Naive thymus-derived CD8-positive, alpha-beta T cell (primary cell): ENCODE results near the gene ATRNL1. TPM values are rescaled to one million over a fixed set of nuclear protein-coding genes. Genes with fewer than 3 reads are reported as not detected.

ENCODE experiments used
- ATAC-seq, 2 donors: fragments of 150-1000 bp; cut with Tn5 transposase in 1 of 2; sonication (Bioruptor Pico), chemical (Tn5 transposase) in 1 of 2; 1 replicate in 1 of 2; 2 replicates in 1 of 2; pipeline ENCODE4 v1.10.0; 2021; ENCODE audit warnings: mild to moderate bottlenecking in 2 of 2, moderate library complexity in 2 of 2
- POLR2A ChIA-PET: fragments of 350-600 bp; sonication (Branson Sonifier 250); formaldehyde crosslinking; loops from one replicate; lab custom pipeline; 2021; ENCODE audit warnings: antibody characterized with exemption; lab: Charles Lee
- DNase-seq, 10 donors: peaks; one replicate each; pipeline versions ENCODE4 v3.0.0 to v3.0.0-alpha.2; 2020 to 2022
- H3K27ac Mint-ChIP-seq, 10 donors: one replicate each; pipeline ENCODE4 v1.8.0; 2020 to 2022; ENCODE audit warnings: mild to moderate bottlenecking in 10 of 10, mixed read lengths in 10 of 10, moderate library complexity in 4 of 10, inconsistent platforms in 1 of 10
- H3K27me3 Mint-ChIP-seq, 5 donors: one replicate each; pipeline ENCODE4 v1.8.0; 2021 to 2022; ENCODE audit warnings: mixed read lengths in 5 of 5
- H3K36me3 Mint-ChIP-seq, 3 donors: one replicate each; pipeline ENCODE4 v1.8.0; 2020 to 2022; ENCODE audit warnings: mixed read lengths in 3 of 3, mild to moderate bottlenecking in 2 of 3, inconsistent platforms in 1 of 3
- H3K4me1 Mint-ChIP-seq, 4 donors: one replicate each; pipeline ENCODE4 v1.8.0; 2021 to 2022; ENCODE audit warnings: mixed read lengths in 4 of 4
- H3K4me3 Mint-ChIP-seq, 10 donors: one replicate each; pipeline ENCODE4 v1.8.0; 2020 to 2022; ENCODE audit warnings: mild to moderate bottlenecking in 10 of 10, mixed read lengths in 10 of 10, moderate library complexity in 6 of 10, inconsistent platforms in 1 of 10
- H3K9me3 Mint-ChIP-seq, 9 donors: one replicate each; pipeline ENCODE4 v1.8.0; 2020 to 2022; ENCODE audit warnings: mixed read lengths in 9 of 9, mild to moderate bottlenecking in 3 of 9, inconsistent platforms in 1 of 9, moderate library complexity in 1 of 9
- polyA plus RNA-seq, 3 donors: library from polyadenylated mRNA; unstranded; fragments of 300-500 nt; fragmentation: Illumina TruSeq; gene quantifications; one replicate each; pipeline ENCODE4 v1.2.3, GENCODE V29; 2021
- total RNA-seq, 8 experiments: library from RNA in 2 of 8; stranded (reverse) in 2 of 8; gene quantifications; one replicate each; pipeline ENCODE4 v1.2.3 and lab custom pipeline; 2021 to 2026

ATRNL1 gene
- total and polyA plus RNA-seq, 5 experiments from 2014 or later: not detected

DNA sequence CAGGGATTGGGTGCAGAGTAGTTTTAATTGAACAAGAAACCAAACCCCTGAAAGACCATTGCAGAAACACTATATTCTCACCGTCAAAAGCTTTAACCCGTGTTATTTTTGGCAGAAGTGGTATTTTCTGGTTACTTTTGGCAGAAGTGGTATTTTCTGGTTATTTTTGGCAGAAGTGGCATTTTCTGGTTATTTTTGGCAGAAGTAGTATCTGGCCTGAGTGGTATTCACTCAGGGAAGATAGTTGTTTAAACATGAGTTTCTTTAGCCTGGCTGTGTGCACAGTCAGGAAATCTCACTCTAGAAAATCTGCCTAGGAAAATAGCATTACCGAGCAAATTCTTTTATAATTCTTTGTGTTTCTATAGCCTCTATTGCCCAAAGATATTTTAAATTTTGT lies 857.2 kb downstream of the ATRNL1 start:
- H3K4me3 Mint-ChIP-seq: no peak overlapping the region
- DNase-seq: no peak
- H3K9me3 Mint-ChIP-seq: peaks cover 0 to 2% (median 0%) of the 10 kb centered on the region in 9 donors
- H3K4me1 Mint-ChIP-seq: no peaks in the 10 kb centered on the region
- peaks cover 0 to 2% (median 0%) of the 10 kb centered on the region in 3 donors for H3K36me3 Mint-ChIP-seq
- H3K27ac Mint-ChIP-seq: no peak overlapping the region
- POLR2A ChIA-PET: no interaction called here
- ATAC-seq: no peak
- H3K27me3 Mint-ChIP-seq: no peaks in the 10 kb centered on the region

DNA sequence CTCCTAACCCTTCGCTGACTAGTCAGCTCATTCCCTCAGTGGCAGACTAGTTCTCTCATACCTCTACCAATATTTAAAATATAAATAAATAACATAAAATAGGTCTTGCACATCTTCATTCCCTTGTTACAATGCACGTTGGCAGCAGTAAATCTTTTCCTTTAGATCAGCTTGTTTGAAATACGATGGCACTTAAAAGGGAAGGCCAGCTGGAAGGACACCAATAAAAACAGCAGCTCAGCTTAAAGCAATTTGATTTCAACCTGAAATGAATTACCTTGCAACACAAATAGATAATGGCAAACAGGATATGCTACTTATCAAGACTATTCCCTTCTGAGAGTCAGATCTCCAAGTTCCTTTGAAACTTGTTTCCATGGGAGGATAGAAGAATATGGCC lies 858.1 kb downstream of the ATRNL1 start:
- Mint-ChIP-seq H3K9me3 (no peaks in the 10 kb centered on the region), H3K27ac (no peak overlapping the region), H3K4me3 (no peak overlapping the region), H3K27me3 (no peaks in the 10 kb centered on the region), H3K4me1 (no peaks in the 10 kb centered on the region), H3K36me3 (peaks cover 0 to 2% (median 0%) of the 10 kb centered on the region in 3 donors)
- no peak for DNase-seq
- ATAC-seq: no peak
- POLR2A ChIA-PET: no interaction called here

DNA sequence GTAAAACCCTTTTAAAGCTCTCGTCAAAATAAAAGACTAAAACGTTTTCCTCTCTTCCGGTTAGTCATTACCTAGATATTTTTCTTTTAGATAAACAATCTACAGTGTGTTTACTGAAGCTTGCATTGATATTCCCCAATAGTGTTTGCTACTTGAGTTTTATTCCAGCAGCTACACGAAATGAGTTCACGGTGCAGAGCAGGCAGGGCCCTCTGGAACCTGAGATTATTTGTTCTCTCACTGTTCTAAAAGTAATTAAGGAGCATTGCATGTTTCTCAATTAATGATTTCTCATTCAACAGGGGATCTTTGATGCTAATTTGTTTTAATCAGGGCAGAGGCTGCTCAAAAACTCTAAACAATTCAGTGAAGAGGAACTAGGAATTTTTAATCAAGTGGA lies 860.1 kb downstream of the ATRNL1 start:
- Mint-ChIP-seq H3K36me3 (peaks cover 0 to 2% (median 0%) of the 10 kb centered on the region in 3 donors), H3K27ac (no peak overlapping the region), H3K9me3 (peaks cover 0 to 4% (median 0%) of the 10 kb centered on the region in 9 donors), H3K4me1 (no peaks in the 10 kb centered on the region), H3K27me3 (no peaks in the 10 kb centered on the region), H3K4me3 (no peak overlapping the region)
- DNase-seq (no peak), ATAC-seq (no peak)
- POLR2A ChIA-PET: no interaction called here

DNA sequence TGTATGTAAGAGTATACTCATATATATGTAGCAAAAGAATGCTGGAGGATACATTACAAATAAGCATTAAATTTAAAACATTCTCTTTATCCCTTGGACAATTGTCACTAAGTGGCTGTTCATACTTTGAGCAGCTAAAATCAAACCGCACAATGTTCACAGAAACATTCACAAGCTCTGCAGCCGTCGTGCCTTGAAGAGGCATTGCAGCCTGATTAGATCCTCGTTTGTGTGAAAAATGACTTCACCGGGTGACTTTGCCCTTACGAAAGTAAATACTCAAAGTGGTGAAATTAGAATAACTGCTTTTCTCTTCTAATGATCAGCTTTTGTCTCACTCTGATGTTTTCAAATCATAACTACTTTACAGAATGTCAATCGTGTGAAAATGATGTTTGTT lies 860.8 kb downstream of the ATRNL1 start:
- Mint-ChIP-seq H3K9me3 (peaks cover 0 to 4% (median 0%) of the 10 kb centered on the region in 9 donors), H3K27ac (no peak overlapping the region), H3K4me3 (no peak overlapping the region), H3K4me1 (no peaks in the 10 kb centered on the region), H3K36me3 (peaks cover 0 to 2% (median 0%) of the 10 kb centered on the region in 3 donors), H3K27me3 (no peaks in the 10 kb centered on the region)
- ATAC-seq: no peak
- no peak for DNase-seq
- POLR2A ChIA-PET: no interaction called here

DNA sequence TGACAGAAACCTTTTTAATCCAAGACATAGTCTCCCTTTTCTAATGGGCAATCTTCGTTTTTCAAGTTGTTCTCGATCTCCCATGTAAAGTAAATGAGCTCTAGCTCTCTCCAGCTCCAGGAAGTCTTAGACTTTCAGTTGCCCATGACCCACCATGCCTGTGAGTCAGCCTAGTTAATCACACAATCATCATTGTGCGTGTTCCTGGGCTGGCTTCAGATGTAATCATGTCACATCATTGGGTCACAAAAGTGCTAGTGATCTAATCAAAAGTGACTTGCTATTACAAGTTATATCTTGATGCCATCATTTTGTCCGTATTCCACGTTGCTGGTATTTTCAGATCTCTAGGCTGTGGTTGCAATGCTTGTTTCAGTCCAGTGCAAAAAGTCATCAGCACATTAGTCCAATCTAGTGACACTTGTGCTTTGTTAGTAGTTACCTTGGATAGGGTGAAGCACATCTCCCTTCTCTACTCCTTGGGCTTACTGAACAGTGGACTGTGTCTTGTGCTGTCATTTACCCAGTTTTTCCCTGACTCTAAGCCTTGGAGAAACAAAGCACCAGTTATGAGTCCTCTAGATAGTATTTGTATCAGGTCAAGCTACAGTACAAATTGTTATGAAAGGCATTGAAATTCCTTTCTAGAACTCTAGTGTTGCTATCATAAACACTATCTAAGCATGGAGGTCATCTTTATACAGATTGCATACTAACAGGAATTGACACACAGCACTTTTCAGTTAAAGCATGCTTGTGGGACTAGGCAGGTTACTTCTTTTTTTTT lies 863.3 kb downstream of the ATRNL1 start:
- peaks cover 0 to 2% (median 0%) of the 10 kb centered on the region in 3 donors for H3K36me3 Mint-ChIP-seq
- H3K27ac Mint-ChIP-seq: no peak overlapping the region
- DNase-seq (no peak), ATAC-seq (no peak)
- H3K4me1 Mint-ChIP-seq: no peaks in the 10 kb centered on the region
- no peaks in the 10 kb centered on the region for H3K27me3 Mint-ChIP-seq
- no peak overlapping the region for H3K4me3 Mint-ChIP-seq
- peaks cover 0 to 4% (median 0%) of the 10 kb centered on the region in 9 donors for H3K9me3 Mint-ChIP-seq
- POLR2A ChIA-PET: no interaction called here

DNA sequence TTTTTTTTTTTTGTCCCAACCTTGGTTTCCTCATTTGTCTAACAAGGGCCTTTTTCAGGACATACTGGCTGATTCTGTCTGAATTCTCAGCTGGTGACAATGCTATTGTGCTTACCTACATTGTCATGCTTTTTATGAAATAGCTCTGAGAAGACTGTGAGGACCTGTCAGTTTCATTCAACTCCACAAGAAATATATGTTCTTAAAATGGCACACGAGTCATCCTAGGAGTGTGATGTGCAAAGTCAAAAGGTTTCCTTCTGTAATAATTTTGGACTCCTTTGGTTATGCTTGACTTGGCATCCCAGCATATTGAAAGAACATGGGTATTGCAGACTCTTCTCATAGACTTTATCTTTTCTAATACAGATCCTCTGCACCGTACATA lies 863.8 kb downstream of the ATRNL1 start:
- Mint-ChIP-seq H3K4me3 (no peak overlapping the region), H3K4me1 (no peaks in the 10 kb centered on the region), H3K27ac (no peak overlapping the region), H3K36me3 (peaks cover 0 to 2% (median 0%) of the 10 kb centered on the region in 3 donors), H3K9me3 (peaks cover 0 to 4% (median 0%) of the 10 kb centered on the region in 9 donors), H3K27me3 (no peaks in the 10 kb centered on the region)
- ATAC-seq (no peak), DNase-seq (no peak)
- POLR2A ChIA-PET: no interaction called here

DNA sequence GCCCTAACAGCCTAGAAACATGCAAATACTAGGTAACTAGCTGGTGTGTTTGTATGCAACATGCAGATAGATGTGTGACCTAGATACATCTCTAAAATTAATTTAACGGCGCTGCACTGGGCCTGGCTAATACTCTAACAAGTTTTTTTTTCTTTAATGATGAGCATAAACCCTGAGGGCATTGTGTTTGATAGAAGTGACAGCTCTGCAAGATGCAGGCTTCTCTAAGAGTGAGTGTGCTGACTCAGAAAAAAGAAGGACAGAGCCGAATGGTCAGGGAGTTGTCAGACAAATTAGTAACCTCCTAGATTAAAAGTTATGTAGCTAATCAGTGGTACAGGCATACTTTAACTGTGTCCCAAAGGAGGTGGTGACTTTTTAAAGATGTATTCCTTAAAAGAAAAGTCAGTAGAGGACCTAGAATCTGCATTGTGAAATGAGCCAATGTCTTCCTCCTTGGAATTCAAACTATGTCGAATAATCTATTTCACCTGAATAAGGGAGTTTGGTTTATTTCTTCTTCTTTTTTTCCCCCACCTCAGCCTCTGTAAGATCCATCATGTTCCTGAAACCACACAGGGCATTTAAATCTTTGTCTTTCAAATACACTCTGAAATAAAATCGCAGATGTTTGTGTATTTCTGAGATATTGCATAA lies 864.7 kb downstream of the ATRNL1 start:
- no peak for DNase-seq
- peaks cover 0 to 2% (median 0%) of the 10 kb centered on the region in 3 donors for H3K36me3 Mint-ChIP-seq
- no peaks in the 10 kb centered on the region for H3K27me3 Mint-ChIP-seq
- ATAC-seq: no peak
- H3K9me3 Mint-ChIP-seq: peaks cover 0 to 4% (median 0%) of the 10 kb centered on the region in 9 donors
- POLR2A ChIA-PET: no interaction called here
- no peak overlapping the region for H3K27ac Mint-ChIP-seq
- H3K4me1 Mint-ChIP-seq: no peaks in the 10 kb centered on the region
- no peak overlapping the region for H3K4me3 Mint-ChIP-seq

DNA sequence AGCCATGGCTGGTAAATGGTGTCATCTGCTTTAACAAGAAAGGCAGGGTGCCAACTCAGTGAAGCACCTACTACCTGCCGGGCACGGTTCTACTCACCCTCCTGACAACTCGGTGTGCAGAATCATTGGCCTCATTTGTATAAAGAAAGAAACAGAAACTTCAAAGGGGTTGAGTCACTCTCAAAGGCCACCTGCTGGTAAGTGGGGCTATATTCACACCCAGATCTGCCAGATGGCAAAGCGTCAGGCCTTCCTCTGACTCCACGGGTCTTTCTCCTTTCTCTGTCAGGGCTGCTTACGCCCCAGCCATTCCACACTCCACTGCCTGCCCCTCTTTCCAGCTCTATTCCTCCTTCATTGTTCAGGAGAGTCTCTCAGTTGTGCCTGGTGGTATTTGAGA lies 870.7 kb downstream of the ATRNL1 start:
- Mint-ChIP-seq H3K36me3 (no peaks in the 10 kb centered on the region), H3K4me3 (no peak overlapping the region)
- no peak for ATAC-seq

DNA sequence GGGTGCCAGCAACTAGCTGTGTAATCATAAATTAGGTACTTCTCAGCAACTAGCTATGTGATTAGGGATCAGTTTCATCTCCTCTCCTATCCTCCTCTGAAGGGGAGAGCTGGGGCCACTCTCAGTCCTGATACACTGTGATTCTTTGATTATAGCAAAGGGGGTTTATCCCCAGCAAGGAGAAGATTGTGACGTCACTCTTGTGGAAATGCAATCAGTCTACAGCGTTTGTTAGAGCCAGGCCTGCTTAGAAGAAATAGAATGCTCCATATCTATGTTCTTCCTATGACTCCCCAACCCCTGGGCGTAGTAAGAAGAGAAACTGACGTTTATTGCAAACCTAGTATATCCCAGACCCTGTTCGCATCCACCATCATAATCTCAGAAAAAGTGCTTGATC lies 871.7 kb downstream of the ATRNL1 start:
- POLR2A ChIA-PET: no interaction called here
- H3K27ac Mint-ChIP-seq: no peak overlapping the region
- H3K4me3 Mint-ChIP-seq: no peak overlapping the region
- DNase-seq: no peak
- peaks cover 0 to 2% (median 0%) of the 10 kb centered on the region in 4 donors for H3K4me1 Mint-ChIP-seq
- peaks cover 0 to 3% (median 0%) of the 10 kb centered on the region in 5 donors for H3K27me3 Mint-ChIP-seq
- H3K9me3 Mint-ChIP-seq: peaks cover 0 to 10% (median 0%) of the 10 kb centered on the region in 9 donors
- no peak for ATAC-seq
- H3K36me3 Mint-ChIP-seq: no peaks in the 10 kb centered on the region

More for the DNA sequence above, 870.7 kb downstream of the ATRNL1 start:
- POLR2A ChIA-PET: no interaction called here
- Mint-ChIP-seq H3K9me3 (peaks cover 0 to 10% (median 0%) of the 10 kb centered on the region in 9 donors), H3K27me3 (peaks cover 0 to 3% (median 0%) of the 10 kb centered on the region in 5 donors), H3K27ac (no peak overlapping the region), H3K4me1 (peaks cover 0 to 2% (median 0%) of the 10 kb centered on the region in 4 donors)
- no peak for DNase-seq

DNA sequence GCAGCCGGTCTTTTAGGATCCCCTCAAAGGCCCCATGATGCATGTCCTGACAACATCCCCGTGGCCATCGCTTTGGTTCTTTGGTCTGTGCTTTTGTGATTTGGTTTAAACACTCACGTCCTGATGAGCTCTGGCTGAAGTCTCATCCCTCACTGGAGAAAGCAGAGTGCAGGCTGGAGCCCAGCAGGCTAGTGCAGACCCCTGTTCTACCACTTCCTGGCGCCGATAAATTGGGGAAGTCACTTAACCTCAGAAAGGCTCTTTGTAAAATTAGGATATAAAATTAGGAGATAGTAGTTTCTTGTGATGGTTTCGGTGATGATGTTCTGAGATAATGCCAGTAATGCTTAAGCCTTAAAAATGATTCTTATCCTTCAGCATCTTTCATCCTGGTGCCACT lies 872.2 kb downstream of the ATRNL1 start:
- H3K4me1 Mint-ChIP-seq: peaks cover 0 to 2% (median 0%) of the 10 kb centered on the region in 4 donors
- ATAC-seq (no peak), DNase-seq (no peak)
- no peaks in the 10 kb centered on the region for H3K36me3 Mint-ChIP-seq
- peaks cover 0 to 3% (median 0%) of the 10 kb centered on the region in 5 donors for H3K27me3 Mint-ChIP-seq
- H3K4me3 Mint-ChIP-seq: no peak overlapping the region
- peaks cover 0 to 10% (median 0%) of the 10 kb centered on the region in 9 donors for H3K9me3 Mint-ChIP-seq
- no peak overlapping the region for H3K27ac Mint-ChIP-seq
- POLR2A ChIA-PET: no interaction called here

DNA sequence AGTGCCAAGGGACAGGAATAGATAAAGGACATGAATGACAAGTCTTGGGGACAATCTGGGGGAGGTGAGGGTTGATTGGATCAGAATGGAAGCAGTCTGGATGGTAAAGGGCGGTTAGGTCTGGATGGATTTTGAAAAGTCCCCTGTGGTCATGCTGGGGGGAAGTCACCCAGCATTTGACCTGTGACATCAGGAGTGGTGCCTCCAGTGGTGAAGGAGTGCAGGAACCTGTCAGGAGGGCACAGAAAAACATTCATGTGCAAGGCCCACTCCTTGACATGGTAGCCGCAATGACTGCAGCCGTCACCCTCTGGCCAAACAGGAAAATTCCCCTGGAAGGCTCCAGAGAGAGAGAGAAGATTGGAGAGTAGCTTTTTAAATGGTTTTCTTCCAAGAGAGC lies 875.1 kb downstream of the ATRNL1 start:
- Mint-ChIP-seq H3K27ac (no peak overlapping the region), H3K27me3 (peaks cover 0 to 12% (median under 1%) of the 10 kb centered on the region in 5 donors), H3K4me3 (no peak overlapping the region), H3K36me3 (no peaks in the 10 kb centered on the region), H3K4me1 (peaks cover 0 to 2% (median 0%) of the 10 kb centered on the region in 4 donors), H3K9me3 (peaks cover 0 to 11% (median 2%) of the 10 kb centered on the region in 9 donors)
- no peak for DNase-seq
- no peak for ATAC-seq
- POLR2A ChIA-PET: no interaction called here

DNA sequence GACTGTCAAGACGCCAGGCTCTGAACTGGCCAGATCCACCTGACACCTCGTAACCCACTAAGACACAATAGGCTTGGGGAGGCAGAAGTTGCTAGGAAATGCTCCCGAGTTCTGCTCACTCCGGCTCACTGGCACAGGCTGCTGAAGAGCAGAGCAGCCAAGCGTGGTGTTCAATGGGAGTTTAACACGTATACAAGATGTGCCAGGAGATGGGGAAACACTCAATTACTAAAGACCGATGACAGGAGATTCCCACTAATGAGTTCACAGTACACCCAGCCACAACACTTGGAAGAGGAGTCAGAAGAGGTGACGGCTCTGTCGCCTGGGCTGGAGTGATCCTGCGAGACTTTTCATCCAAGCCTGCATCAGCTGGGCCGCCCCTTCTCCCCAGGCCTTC lies 876.4 kb downstream of the ATRNL1 start:
- DNase-seq (no peak), ATAC-seq (no peak)
- Mint-ChIP-seq H3K36me3 (no peaks in the 10 kb centered on the region), H3K9me3 (peaks cover 0 to 17% (median 4%) of the 10 kb centered on the region in 9 donors), H3K4me1 (no peaks in the 10 kb centered on the region), H3K27me3 (peaks cover 0 to 16% (median 1%) of the 10 kb centered on the region in 5 donors), H3K27ac (no peak overlapping the region), H3K4me3 (no peak overlapping the region)
- POLR2A ChIA-PET: no interaction called here

DNA sequence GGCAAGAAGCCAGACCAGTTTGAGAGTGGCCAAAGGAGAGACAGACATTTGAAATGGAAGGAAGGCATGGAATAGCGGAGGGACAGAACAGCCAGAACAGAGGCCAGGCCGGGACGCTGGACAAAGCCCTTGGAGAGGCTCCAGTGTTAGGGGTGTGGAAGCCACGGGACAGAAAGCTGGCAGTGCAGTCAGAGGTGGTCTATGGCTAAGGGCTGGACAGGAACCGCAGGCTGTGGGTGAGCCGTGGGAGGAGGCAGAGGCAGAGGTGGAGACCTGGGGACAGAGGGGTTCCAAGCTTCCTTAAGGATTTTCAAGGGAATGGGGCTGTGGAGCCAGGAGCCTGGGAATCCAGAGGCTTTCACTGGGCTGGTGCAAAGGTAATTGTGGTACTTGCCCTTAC lies 878.8 kb downstream of the ATRNL1 start:
- POLR2A ChIA-PET: no interaction called here

More for the DNA sequence above, 878.8 kb downstream of the ATRNL1 start:
- Mint-ChIP-seq H3K36me3 (no peaks in the 10 kb centered on the region), H3K9me3 (peaks cover 0 to 13% (median 4%) of the 10 kb centered on the region in 9 donors), H3K4me1 (no peaks in the 10 kb centered on the region), H3K27ac (no peak overlapping the region), H3K27me3 (peaks cover 0 to 18% (median 2%) of the 10 kb centered on the region in 5 donors), H3K4me3 (no peak overlapping the region)
- no peak for DNase-seq
- no peak for ATAC-seq
